ENCODE measurements around the gene APOA5. TPM values are rescaled to one million over a fixed set of nuclear protein-coding genes. Genes with fewer than 3 reads are reported as not detected.
"Not testable (repeated sequence)": the region's sequence is repeated elsewhere in the genome, so short reads cannot be mapped to it uniquely, and the experiment has no call there.

Gene APOA5
- total RNA-seq, 2 donors from 2014 or later: not detected

- H3K27me3 ChIP-seq: no peaks in the 10 kb centered on the region
- H3K36me3 ChIP-seq: no peaks in the 10 kb centered on the region
- no peak overlapping the region for H3K4me3 ChIP-seq
- H3K9me3 ChIP-seq: no peaks in the 10 kb centered on the region
- H3K4me1 ChIP-seq: no peaks in the 10 kb centered on the region
- no peak for DNase-seq (ENCODE audit: low spot score)
- no peak for TF ChIP-seq CTCF (IDR thresholded peaks at IDR 0.05)
- H3K27ac ChIP-seq: no peak overlapping the region
Measured at GRCh38 chr11:116807601-116808261, 16.1 kb upstream of the APOA5 start.

GRCh38 chr11:116804001-116804400 lies 12.3 kb upstream of the APOA5 start:
- Histone ChIP-seq H3K4me1 (no peaks in the 10 kb centered on the region), H3K9me3 (no peaks in the 10 kb centered on the region), H3K27ac (no peak overlapping the region), H3K4me3 (no peak overlapping the region), H3K27me3 (no peaks in the 10 kb centered on the region), H3K36me3 (no peaks in the 10 kb centered on the region)
- no peak for DNase-seq (ENCODE audit: low spot score)
- no peak for TF ChIP-seq CTCF (IDR thresholded peaks at IDR 0.05)

- H3K4me1 ChIP-seq; H3K27me3 ChIP-seq; H3K36me3 ChIP-seq; H3K9me3 ChIP-seq; H3K27ac ChIP-seq; DNase-seq (ENCODE audit: low spot score); H3K4me3 ChIP-seq: not testable (repeated sequence)
Measured at GRCh38 chr11:116801662-116802061, 10.0 kb upstream of the APOA5 start.

GRCh38 chr11:116800610-116801009 lies 8.9 kb upstream of the APOA5 start:
- no peak overlapping the region for H3K4me3 ChIP-seq
- no peak for DNase-seq (ENCODE audit: low spot score)
- H3K27me3 ChIP-seq: no peaks in the 10 kb centered on the region
- no peaks in the 10 kb centered on the region for H3K4me1 ChIP-seq
- H3K36me3 ChIP-seq: no peaks in the 10 kb centered on the region
- H3K27ac ChIP-seq: no peak overlapping the region
- no peak for TF ChIP-seq CTCF (IDR thresholded peaks at IDR 0.05)
- H3K9me3 ChIP-seq: no peaks in the 10 kb centered on the region

- Histone ChIP-seq H3K4me3 (no peak overlapping the region), H3K4me1 (no peaks in the 10 kb centered on the region), H3K36me3 (no peaks in the 10 kb centered on the region), H3K27ac (no peak overlapping the region), H3K27me3 (no peaks in the 10 kb centered on the region), H3K9me3 (no peaks in the 10 kb centered on the region)
- DNase-seq (ENCODE audit: low spot score): no peak
- TF ChIP-seq CTCF (IDR thresholded peaks at IDR 0.05): no peak
Measured at GRCh38 chr11:116798368-116798767, 6.7 kb upstream of the APOA5 start.

- no peaks in the 10 kb centered on the region for H3K27me3 ChIP-seq
- no peak overlapping the region for H3K27ac ChIP-seq
- H3K4me1 ChIP-seq: no peaks in the 10 kb centered on the region
- no peak overlapping the region for H3K4me3 ChIP-seq
- no peaks in the 10 kb centered on the region for H3K9me3 ChIP-seq
- DNase-seq (ENCODE audit: low spot score): no peak
- H3K36me3 ChIP-seq: no peaks in the 10 kb centered on the region
- TF ChIP-seq CTCF (IDR thresholded peaks at IDR 0.05): no peak
Measured at GRCh38 chr11:116797816-116798215, 6.1 kb upstream of the APOA5 start.
